ENCODE results near the gene FAM83F.

The FAM83F gene

GRCh38 chr22:40056559-40056958, 61.8 kb downstream of the FAM83F start:
- no peak for DNase-seq (ENCODE audit: extremely low read depth, low read depth)
- TF ChIP-seq CTCF (IDR thresholded peaks at IDR 0.05; ENCODE audit: low read depth, low read length), result no peak

GRCh38 chr22:40057652-40058051, 62.9 kb downstream of the FAM83F start:
- no peak for DNase-seq (ENCODE audit: extremely low read depth, low read depth)
- no peak for TF ChIP-seq CTCF (IDR thresholded peaks at IDR 0.05; ENCODE audit: low read depth, low read length)

- no peak for DNase-seq (ENCODE audit: extremely low read depth, low read depth)
- TF ChIP-seq CTCF (IDR thresholded peaks at IDR 0.05; ENCODE audit: low read depth, low read length), result no peak
Measured at GRCh38 chr22:40058265-40058664, 63.5 kb downstream of the FAM83F start.

- TF ChIP-seq CTCF (IDR thresholded peaks at IDR 0.05; ENCODE audit: low read depth, low read length), result no peak
- no peak for DNase-seq (ENCODE audit: extremely low read depth, low read depth)
Measured at GRCh38 chr22:40065981-40066380, 71.2 kb downstream of the FAM83F start.

GRCh38 chr22:40067639-40068038, 72.9 kb downstream of the FAM83F start:
- no peak for DNase-seq (ENCODE audit: extremely low read depth, low read depth)
- no peak for TF ChIP-seq CTCF (IDR thresholded peaks at IDR 0.05; ENCODE audit: low read depth, low read length)

- TF ChIP-seq CTCF (IDR thresholded peaks at IDR 0.05; ENCODE audit: low read depth, low read length), result no peak
- DNase-seq (ENCODE audit: extremely low read depth, low read depth), result no peak
Measured at GRCh38 chr22:40070701-40071100, 75.9 kb downstream of the FAM83F start.

- DNase-seq (ENCODE audit: extremely low read depth, low read depth), result no peak
- no peak for TF ChIP-seq CTCF (IDR thresholded peaks at IDR 0.05; ENCODE audit: low read depth, low read length)
Measured at GRCh38 chr22:40071720-40072119, 77.0 kb downstream of the FAM83F start.

All from AG09319 (cell line).